NCI-H2107 (cell line): Measurements from ENCODE around the gene KYNU.

Experiments
- DNase-seq: peaks from one replicate; lab custom pipeline; 2025; lab: John Stamatoyannopoulos, UW

KYNU gene

DNA sequence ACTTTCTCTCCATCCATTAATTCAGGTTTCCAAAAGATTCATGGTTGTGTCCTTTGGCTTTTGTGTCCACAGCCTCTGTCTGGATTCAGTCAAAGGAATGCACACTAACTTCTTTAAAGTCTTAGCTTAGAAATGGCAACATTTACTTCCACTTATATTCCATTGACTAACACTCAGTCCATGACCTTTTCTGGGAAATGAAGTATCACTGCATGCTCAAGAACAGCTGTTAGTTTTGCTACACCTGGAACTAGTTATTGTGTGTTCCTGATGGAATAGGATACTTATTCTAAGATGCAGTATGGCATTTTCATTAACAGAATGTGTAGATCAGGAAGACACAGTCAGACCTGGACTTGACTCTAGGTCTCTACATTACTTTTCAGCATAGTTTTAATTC, 88.8 kb downstream of the KYNU start:
- DNase-seq: no peak

GRCh38 chr2:142967060-142967459, 89.6 kb downstream of the KYNU start:
- no peak for DNase-seq

- no peak for DNase-seq
Measured at GRCh38 chr2:142973160-142973821, 95.8 kb downstream of the KYNU start.

- no peak for DNase-seq
Measured at GRCh38 chr2:142973822-142974207, 96.4 kb downstream of the KYNU start.

GRCh38 chr2:142974288-142975024, 97.0 kb downstream of the KYNU start:
- no peak for DNase-seq

GRCh38 chr2:142975239-142975638, 97.8 kb downstream of the KYNU start:
- DNase-seq: no peak

DNA sequence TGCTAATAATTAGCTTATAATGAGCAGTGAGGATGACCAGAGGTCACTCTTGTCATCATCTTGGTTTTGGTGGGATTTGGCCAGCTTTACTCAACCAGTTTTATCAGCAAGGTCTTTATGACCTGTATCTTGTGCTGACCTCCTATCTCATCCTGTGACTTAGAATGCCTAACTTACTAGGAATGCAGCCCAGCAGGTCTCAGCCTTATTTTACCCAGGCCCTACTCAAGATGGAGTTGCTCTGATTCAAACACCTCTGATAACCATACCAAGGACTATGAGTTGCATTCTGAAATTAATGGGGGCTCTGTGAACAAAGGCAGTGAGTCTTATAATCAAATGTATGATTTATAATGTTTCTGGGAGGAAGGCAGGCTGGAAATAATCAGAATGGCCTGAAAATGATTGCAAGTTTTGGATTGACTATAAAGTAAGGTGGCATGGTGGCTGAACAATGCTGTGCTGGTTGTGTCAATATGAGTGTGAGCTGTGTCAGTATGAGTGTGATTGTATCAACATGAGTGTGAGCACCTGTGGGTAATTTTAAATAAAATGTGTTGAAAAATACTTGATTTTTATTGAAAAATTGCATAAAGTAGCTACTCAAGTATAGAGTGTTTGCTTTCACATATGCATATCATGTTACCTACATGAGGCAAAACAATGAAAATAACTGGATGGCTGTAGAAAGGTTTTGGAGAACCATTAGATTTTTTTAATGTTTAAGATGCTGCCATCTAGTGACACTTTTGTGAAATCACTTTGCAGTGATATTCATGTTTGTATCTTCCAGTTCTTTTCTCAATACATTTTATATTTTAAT, 103.0 kb downstream of the KYNU start:
- no peak for DNase-seq

- no peak for DNase-seq
Measured at GRCh38 chr2:142981069-142981378, 103.6 kb downstream of the KYNU start.

DNA sequence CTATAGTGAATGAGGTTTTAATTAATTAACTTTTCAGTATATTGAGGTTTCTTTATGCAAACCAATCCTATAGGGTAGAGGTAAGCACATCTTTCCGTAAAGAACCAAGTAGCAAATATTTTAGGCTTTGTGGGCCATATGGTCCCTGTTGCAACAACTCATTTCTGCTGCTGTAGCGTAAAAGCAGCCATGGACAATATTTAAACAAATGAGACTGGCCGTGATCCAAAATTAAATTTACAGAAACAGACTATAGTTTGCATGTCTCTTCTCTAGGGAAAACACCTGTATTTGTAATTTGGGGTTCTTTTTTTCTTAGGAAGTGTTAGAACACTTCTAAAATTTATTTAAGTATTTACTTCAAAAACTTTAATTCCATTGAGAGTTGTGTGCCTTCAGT, 104.3 kb downstream of the KYNU start:
- no peak for DNase-seq

- no peak for DNase-seq
Measured at GRCh38 chr2:142983174-142983573, 105.7 kb downstream of the KYNU start.

GRCh38 chr2:142984657-142985056, 107.2 kb downstream of the KYNU start:
- no peak for DNase-seq

DNA sequence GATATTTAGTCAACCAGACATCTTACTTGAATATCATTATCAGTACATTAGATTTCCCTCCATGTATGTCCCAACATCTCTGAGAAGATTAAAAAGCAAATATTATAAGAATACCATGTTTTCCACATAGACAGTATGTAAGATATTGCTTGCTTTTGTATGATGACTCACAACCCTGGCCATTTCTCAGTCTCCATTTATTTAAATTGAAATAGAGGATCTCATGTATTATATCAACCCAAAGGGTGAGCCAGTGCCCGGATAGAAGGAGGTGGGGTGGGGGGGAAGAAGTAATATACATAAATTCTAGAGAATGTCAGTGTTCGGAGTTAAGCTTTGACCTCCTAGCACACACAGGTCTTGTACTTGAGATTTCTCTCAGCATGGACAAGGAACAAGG, 109.6 kb downstream of the KYNU start:
- DNase-seq: no peak

GRCh38 chr2:142989273-142990204, 112.1 kb downstream of the KYNU start:
- no peak for DNase-seq

DNA sequence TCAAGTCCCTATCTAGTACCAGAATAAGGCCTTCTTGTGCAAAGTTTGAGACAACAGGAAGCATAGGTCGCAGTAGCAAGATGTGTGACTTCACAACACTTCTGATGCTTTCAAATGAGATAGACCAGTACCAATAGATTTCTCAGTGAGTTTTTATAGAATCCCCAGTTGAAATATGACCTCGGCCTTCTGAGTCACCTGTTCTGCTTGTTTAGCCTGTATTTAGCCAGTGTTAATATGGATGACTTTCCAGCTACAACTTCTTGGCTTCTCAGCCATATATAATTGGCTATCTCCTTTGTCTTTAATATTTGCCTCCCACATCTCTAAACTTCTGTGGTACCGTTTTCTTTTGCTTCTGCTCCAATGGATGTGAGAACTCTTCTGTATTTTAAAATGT, 113.8 kb downstream of the KYNU start:
- no peak for DNase-seq

GRCh38 chr2:142992840-142993239, 115.4 kb downstream of the KYNU start:
- no peak for DNase-seq

DNA sequence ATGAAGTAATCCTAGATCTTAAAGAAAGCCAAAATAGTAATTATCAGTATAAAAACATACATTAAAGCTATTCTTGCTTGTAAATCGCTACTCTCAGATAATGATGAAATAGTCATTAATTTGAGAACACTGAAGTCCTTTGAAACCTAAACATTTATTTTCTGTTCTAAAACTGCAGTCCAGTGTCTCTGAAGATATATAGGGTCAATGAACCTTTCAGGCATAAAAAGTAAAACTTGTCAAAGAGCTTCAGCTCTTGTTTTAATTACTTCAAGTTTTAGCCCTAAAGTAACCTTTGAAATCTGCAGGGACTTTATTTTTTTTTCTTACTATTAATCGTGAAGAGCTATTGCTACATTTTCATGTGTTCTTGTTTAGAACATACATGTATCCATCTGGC, 116.3 kb downstream of the KYNU start:
- no peak for DNase-seq

GRCh38 chr2:142994665-142995064, 117.2 kb downstream of the KYNU start:
- DNase-seq: no peak

DNA sequence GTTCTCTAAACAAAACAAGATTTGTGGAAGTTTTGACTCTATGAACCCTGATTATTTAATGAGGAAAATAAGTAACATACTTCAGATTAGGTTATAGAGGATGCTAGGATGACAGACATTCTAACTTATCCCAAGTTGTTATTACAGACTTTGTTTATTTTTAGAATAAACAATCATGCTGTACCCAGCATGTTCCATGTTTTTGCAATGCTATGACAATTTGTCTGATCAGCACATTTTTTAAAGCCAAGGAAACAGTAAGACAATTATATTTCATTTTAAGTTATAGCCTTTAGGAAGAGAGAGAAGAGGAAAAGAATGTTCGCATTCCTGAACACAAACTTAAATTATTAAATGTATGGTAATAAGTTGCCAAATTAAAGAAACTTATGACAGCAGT, 119.8 kb downstream of the KYNU start:
- no peak for DNase-seq

- DNase-seq: no peak
Measured at GRCh38 chr2:143000599-143000998, 123.1 kb downstream of the KYNU start.

- no peak for DNase-seq
Measured at GRCh38 chr2:143001501-143001900, 124.0 kb downstream of the KYNU start.

DNA sequence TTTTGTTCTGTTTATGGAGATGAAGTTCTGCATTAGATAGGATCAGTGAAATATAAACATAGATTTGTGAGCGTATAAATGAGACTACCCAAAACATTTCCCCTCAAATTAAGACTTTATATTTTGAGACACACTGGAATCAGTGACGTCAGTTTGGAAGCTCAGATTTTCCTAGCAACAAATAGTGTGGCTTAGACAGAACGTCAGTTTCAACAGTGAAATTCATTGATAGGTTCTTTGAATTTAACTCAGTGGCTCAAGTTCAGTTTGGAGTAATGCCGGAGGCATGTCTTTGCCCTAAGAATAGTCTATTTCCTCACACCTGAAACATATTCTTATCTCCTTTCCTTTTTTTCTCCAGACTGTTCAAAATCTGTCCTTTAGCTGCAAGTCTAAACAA, 138.2 kb downstream of the KYNU start:
- no peak for DNase-seq

DNA sequence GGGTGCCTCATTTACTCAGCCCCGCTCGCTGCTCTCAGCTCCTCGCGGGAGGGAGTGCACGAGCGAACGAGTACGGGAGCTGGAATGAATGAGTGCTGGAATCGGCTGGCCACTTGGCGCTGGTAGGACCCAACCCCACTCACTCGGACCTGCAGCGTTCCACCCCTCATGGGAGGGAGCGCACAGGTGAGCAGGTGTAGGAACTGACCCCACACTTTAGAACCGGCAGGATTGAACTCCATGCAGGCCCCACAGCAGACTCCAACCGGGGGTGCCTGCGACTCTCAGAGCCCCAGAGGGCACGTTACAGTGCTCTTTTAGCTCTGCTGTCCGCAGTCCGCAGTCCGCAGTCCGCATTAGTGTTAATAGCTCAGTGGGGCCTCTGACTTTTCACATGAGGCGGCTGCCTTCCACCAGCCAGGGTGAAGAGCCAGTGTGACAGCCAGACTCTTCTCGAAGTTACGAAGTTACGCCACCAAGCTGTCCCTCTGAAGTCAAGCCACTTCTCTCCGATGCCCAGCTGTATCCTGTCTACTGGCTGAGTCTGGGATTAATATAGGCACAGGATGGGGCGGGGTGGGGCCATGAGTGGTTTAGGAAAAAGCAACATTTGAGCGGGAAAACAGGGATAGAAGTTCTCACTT, 149.1 kb downstream of the KYNU start:
- DNase-seq: no peak
